HepG2 (cell line): ENCODE measurements around the gene PEA15. TPM values are rescaled to one million over a fixed set of nuclear protein-coding genes. Genes with fewer than 3 reads are reported as not detected.

Experiments used
- ATAC-seq: fragments of 200-7000 bp; cut with Tn5 transposase; 3 replicates; pipeline ENCODE4 v1.9.1; 2020; ENCODE audit warnings: mild to moderate bottlenecking, moderate library complexity
- BruUV-seq: library from RNA; stranded (reverse); fragments of 400-500 nt; replicated peaks from 2 replicates; lab custom pipeline; 2021; lab: Mats Ljungman, UMichigan
- CTCF ChIA-PET: fragments of 300-600 bp; formaldehyde crosslinking; extraction: SDS; loops from one replicate; lab custom pipeline; 2021; ENCODE audit warnings: low total read pairs, inconsistent platforms, low intra/inter-chr PET ratio; lab: Yijun Ruan, JAX
- POLR2A ChIA-PET: fragments of 350-600 bp; sonication (Branson Sonifier 250); formaldehyde crosslinking; loops from one replicate; lab custom pipeline; 2020; ENCODE audit warnings: antibody characterized with exemption, inconsistent platforms; lab: Yijun Ruan, JAX
- DNase-seq: peaks from one replicate; pipeline ENCODE4 v3.0.0-alpha.2; 2015; ENCODE audit warnings: low spot score
- FAIRE-seq: peaks from 3 replicates; lab custom pipeline; 2011; peaks lifted over from hg19 to GRCh38; lab: Jason Lieb, UNC
- H2AFZ ChIP-seq: one replicate; pipeline ENCODE4 v1.6.1; 2011; ENCODE audit warnings: low read length, inconsistent platforms
- H3K27ac ChIP-seq: fragments of 300-600 bp; 3 replicates; pipeline ENCODE4 v1.8.0; 2011; ENCODE audit warnings: mixed run types, mild to moderate bottlenecking, mixed read lengths, low read length, inconsistent platforms; ENCODE audit not compliant: insufficient read depth; ENCODE audit errors: extremely low read length
- H3K27me3 ChIP-seq, 2 experiments: fragments of 200-600 bp in 1 of 2; 2 replicates in 1 of 2; 3 replicates in 1 of 2; pipeline versions ENCODE4 v1.6.0 to v1.8.0; 2011; ENCODE audit warnings: low read length in 2 of 2, mild to moderate bottlenecking in 2 of 2, moderate library complexity in 2 of 2, inconsistent platforms in 1 of 2; ENCODE audit not compliant: insufficient read depth in 2 of 2, control insufficient read depth in 1 of 2
- H3K36me3 ChIP-seq, 2 experiments: fragments of 200-600 bp in 1 of 2; replicated peaks in 1 of 2; 2 replicates in 1 of 2; 3 replicates in 1 of 2; pipeline versions ENCODE4 v1.5.1 to v1.8.0; 2011; ENCODE audit warnings: low read length in 2 of 2, inconsistent platforms in 1 of 2; ENCODE audit not compliant: insufficient read depth in 2 of 2, control insufficient read depth in 1 of 2
- H3K4me1 ChIP-seq: 2 replicates; pipeline ENCODE4 v1.5.1; 2012; ENCODE audit warnings: low read length, inconsistent platforms; ENCODE audit not compliant: insufficient read depth
- H3K4me2 ChIP-seq: 2 replicates; pipeline ENCODE4 v1.6.0; 2011; ENCODE audit warnings: low read depth, low read length, inconsistent platforms
- H3K4me3 ChIP-seq, 3 experiments: fragments of 200-600 bp in 1 of 3; sonication (generic), shearing (Covaris generic) in 1 of 3; replicated peaks in 1 of 3; 2 replicates each; pipeline ENCODE4 v1.5.1; 2011 to 2016; ENCODE audit warnings: low read length in 3 of 3, inconsistent platforms in 2 of 3, low read depth in 2 of 3, mild to moderate bottlenecking in 2 of 3, control low read depth in 1 of 3, mixed read lengths in 1 of 3; ENCODE audit not compliant: insufficient read depth in 1 of 3
- H3K79me2 ChIP-seq: one replicate; pipeline ENCODE4 v1.6.1; 2011; ENCODE audit warnings: low read length, inconsistent platforms; ENCODE audit not compliant: insufficient read depth
- H3K9ac ChIP-seq: 2 replicates; pipeline ENCODE4 v1.6.0; 2011; ENCODE audit warnings: mild to moderate bottlenecking, low read depth, low read length, inconsistent platforms; ENCODE audit not compliant: insufficient read depth
- H3K9me3 ChIP-seq: 2 replicates; pipeline ENCODE4 v1.5.1; 2012; ENCODE audit warnings: mild to moderate bottlenecking, low read length
- H4K20me1 ChIP-seq: 2 replicates; pipeline ENCODE4 v1.6.0; 2011; ENCODE audit warnings: inconsistent platforms, mild to moderate bottlenecking, low read length, moderate library complexity; ENCODE audit not compliant: insufficient read depth
- HNF4A ChIP-seq: sonication (generic); formaldehyde crosslinking; IDR thresholded peaks from 2 replicates; pipeline ENCODE4 v1.4.0; 2020; ENCODE audit warnings: missing genetic modification reagents
- HNF4G ChIP-seq, 2 experiments: sonication (generic) in 1 of 2; formaldehyde crosslinking in 1 of 2; IDR thresholded peaks; 2 replicates each; pipeline versions ENCODE4 v1.4.0 to v1.6.1; 2011 to 2020; ENCODE audit warnings: borderline replicate concordance in 2 of 2, low read depth in 2 of 2, mild to moderate bottlenecking in 2 of 2, low read length in 1 of 2, missing genetic modification reagents in 1 of 2, moderate library complexity in 1 of 2
- PAXIP1 ChIP-seq: sonication (generic); formaldehyde crosslinking; conservative IDR thresholded peaks from 2 replicates; pipeline ENCODE4 v1.4.0; 2020; ENCODE audit warnings: mild to moderate bottlenecking, missing genetic modification reagents, moderate library complexity
- RBFOX2 ChIP-seq: fragments of 200-400 bp; formaldehyde crosslinking; IDR thresholded peaks from 2 replicates; pipeline ENCODE4 v1.6.1; 2017; ENCODE audit warnings: low read depth, mild to moderate bottlenecking, low read length
- SALL1 ChIP-seq: sonication (generic); formaldehyde crosslinking; IDR thresholded peaks from 2 replicates; pipeline ENCODE4 v1.8.0; 2022; ENCODE audit warnings: mild to moderate bottlenecking, missing genetic modification reagents
- TFAP4 ChIP-seq: sonication (generic); IDR thresholded peaks from 2 replicates; pipeline ENCODE4 v1.6.1; 2016; ENCODE audit warnings: low read depth, borderline replicate concordance
- ZNF777 ChIP-seq: sonication (generic); formaldehyde crosslinking; IDR thresholded peaks from 2 replicates; pipeline ENCODE4 v1.4.0; 2020; ENCODE audit warnings: missing genetic modification reagents
- in situ Hi-C: cut with HindIII; loops from 2 replicates; pipeline ENCODE4 v1.10.0; 2017; ENCODE audit warnings: low pct_unique_long_range_greater_than_20kb; ENCODE audit not compliant: extremely low pct_ligation_motif_present
- intact Hi-C: fragments of 100-400 bp; cut with micrococcal nuclease; formaldehyde crosslinking; loops from one replicate; pipeline ENCODE4 v1.10.0; 2022; ENCODE audit not compliant: unreplicated experiment
- polyA plus RNA-seq, 8 experiments: library from polyadenylated mRNA; depleted of rRNA in 3 of 8; stranded (reverse) in 7 of 8; unstranded in 1 of 8; fragments of >200 nt; fragmentation: Illumina TruSeq in 4 of 8; extraction: Trizol in 4 of 8; gene quantifications; 2 replicates each; pipeline versions ENCODE4 v1.2.1 to v1.2.3, GENCODE V29; 2011 to 2016; ENCODE audit warnings: low read depth in 4 of 8, missing spikeins in 1 of 8, mixed read lengths in 1 of 8; ENCODE audit not compliant: insufficient read depth in 1 of 8
- total RNA-seq, 5 experiments: library from RNA; depleted of rRNA; stranded (reverse); fragments of >200 nt; fragmentation: Illumina TruSeq; extraction: Trizol; gene quantifications; 2 replicates each; pipeline ENCODE4 v1.2.3, GENCODE V29; 2016; ENCODE audit warnings: low read depth in 1 of 5

PEA15 gene
- total and polyA plus RNA-seq, 2 of the 13 experiments (the other 11 are each of a cell fraction or from before 2014, with no cell fraction given): 12.1 to 35.2 TPM

- peaks cover 26% of the 10 kb centered on the region for H3K79me2 ChIP-seq
- ATAC-seq (peak; percentile 63), FAIRE-seq (no peak)
- H4K20me1 ChIP-seq: peaks cover 14% of the 10 kb centered on the region; the same call in 1 of the 2 replicates
- intact Hi-C loops: loop anchor here (5.0 kb wide), 1 partner anchor 34 kb away; no protein-coding TSS in a partner anchor
- H3K4me1 ChIP-seq: peaks cover 17% of the 10 kb centered on the region
- TF ChIP-seq ZNF777: no peak
- 0 out of 2 replicates have a peak, but pooled peaks have one; percentile 27 for TF ChIP-seq RBFOX2
- TF ChIP-seq PAXIP1 (CRISPR knock-in tag): peak; percentile 34
- 0 out of 2 replicates have a peak, but pooled peaks have one; percentile 18 for TF ChIP-seq HNF4G (IDR thresholded peaks at IDR 0.05; ENCODE audit: borderline replicate concordance, low read depth, low read length)
- no peak for TF ChIP-seq HNF4G (CRISPR knock-in tag; IDR thresholded peaks at IDR 0.05; ENCODE audit: borderline replicate concordance, low read depth)
- TF ChIP-seq HNF4A (CRISPR knock-in tag): peak; percentile 69; the same call in 1 of the 2 replicates
- 0 out of 2 replicates have a peak, but pooled peaks have one; percentile 9 for TF ChIP-seq TFAP4
- TF ChIP-seq SALL1: no peak
- TF ChIP-seq, all 625 proteins: peak for 5
- H2AFZ ChIP-seq: no peak overlapping the region
- peak overlapping the region; percentile 14 for H3K27ac ChIP-seq
- ChIA-PET CTCF (interaction anchor here (1.5 to 1.8 kb wide), 2 partner anchors 58 to 150 kb away, joined by 12 to 13 read pairs; no protein-coding TSS in a partner anchor), POLR2A (interaction anchor here (1.6 to 3.4 kb wide), 2 partner anchors 11 to 152 kb away, joined by 6 to 42 read pairs; partner anchors contain the start of genes DCAF8 and IGSF8)
- in situ Hi-C loops: loop anchor here (5.0 kb wide), 1 partner anchor 59 kb away; the partner anchor contains the start of gene CASQ1
- no peaks in the 10 kb centered on the region; a peak in 2 of 5 replicates for H3K36me3 ChIP-seq
- no peak for DNase-seq
- H3K9ac ChIP-seq: no peak overlapping the region
- no TSS peak for BruUV-seq
- no peak overlapping the region for H3K4me3 ChIP-seq
- H3K27me3 ChIP-seq: no peaks in the 10 kb centered on the region
- 0 out of 2 replicates have a peak overlapping the region, but pooled peaks have one; percentile 9 for H3K4me2 ChIP-seq
- no peaks in the 10 kb centered on the region for H3K9me3 ChIP-seq
These were observed 45.8 kb downstream of the PEA15 start for GRCh38 chr1:160251011-160251410.
